LNCAP (cell line): Measurements from ENCODE around the gene INKA2.

ENCODE experiments used
- TF ChIP-seq, protein P1 (sequence below): fragments of 450-650 bp; IDR thresholded peaks from 2 replicates; pipeline ENCODE4 v1.5.1; 2017; ENCODE audit warnings: mild to moderate bottlenecking

Gene INKA2

DNA sequence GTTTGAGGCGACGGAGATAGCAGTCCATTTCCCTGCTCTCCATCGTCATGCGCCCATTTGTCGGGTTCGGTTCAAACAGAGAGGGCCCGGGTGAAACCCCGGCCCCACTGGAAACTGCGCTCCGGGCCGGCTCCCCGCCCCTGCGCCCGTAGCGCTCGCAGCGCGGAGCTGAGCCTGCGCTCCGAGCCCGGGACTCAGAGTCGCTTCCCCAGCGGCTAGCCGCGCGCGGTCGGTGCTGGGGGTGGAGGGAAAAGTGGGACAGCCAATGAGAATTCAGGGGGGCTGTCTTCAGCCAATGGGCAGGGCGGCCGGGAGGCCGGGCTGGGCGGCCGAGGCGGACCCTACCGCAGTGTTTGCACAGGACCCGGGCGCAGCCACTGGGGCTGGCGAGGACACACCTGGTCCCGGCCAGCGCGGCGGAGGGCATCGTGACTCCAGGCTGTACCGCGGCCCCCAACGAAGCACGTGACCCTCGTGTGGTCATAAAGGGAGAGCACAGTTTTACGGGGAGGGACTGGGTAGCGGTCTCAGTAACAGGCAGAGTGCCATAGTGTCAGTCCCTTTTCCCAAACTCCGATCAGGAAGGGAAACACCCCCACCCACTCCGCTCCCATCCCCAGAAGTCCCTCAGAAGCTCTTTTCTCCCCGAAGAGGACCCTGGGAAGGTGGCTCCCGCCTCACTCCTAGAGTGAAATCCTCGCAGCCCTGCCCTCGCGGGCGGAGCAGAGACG, at the start of gene INKA2:
Gene INKA2 (minus strand): TSS at position 202 of the 731 bp plus-strand sequence. CDS start 153 bp downstream, at position 49.
- TF ChIP-seq, protein P1, sequence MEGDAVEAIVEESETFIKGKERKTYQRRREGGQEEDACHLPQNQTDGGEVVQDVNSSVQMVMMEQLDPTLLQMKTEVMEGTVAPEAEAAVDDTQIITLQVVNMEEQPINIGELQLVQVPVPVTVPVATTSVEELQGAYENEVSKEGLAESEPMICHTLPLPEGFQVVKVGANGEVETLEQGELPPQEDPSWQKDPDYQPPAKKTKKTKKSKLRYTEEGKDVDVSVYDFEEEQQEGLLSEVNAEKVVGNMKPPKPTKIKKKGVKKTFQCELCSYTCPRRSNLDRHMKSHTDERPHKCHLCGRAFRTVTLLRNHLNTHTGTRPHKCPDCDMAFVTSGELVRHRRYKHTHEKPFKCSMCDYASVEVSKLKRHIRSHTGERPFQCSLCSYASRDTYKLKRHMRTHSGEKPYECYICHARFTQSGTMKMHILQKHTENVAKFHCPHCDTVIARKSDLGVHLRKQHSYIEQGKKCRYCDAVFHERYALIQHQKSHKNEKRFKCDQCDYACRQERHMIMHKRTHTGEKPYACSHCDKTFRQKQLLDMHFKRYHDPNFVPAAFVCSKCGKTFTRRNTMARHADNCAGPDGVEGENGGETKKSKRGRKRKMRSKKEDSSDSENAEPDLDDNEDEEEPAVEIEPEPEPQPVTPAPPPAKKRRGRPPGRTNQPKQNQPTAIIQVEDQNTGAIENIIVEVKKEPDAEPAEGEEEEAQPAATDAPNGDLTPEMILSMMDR, result no peak

- TF ChIP-seq, protein P1, result no peak
Observed at GRCh38 chr1:111786669-111787207, 47.5 kb upstream of the INKA2 start.

- TF ChIP-seq, protein P1, result no peak
Observed at GRCh38 chr1:111784273-111784901, 45.2 kb upstream of the INKA2 start.

DNA sequence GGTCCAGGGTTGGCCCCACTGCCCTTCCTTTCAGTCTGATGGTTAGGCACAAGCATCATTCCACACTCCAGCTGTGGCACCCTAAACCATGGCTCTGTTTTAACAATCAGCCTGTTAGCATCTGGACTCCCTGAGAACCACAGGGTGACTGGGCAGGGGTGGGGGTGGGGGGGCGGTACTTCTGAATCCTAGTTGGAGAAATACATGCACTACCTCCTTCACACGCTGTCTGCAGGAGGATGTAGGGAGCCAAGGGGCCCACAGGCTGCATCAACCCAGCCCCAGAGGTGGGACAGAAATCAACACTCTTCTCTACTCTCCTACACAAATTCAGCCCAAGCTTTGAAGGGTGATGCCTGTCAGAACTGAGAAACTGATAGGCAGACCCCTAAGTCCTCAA, 40.4 kb upstream of the INKA2 start:
- TF ChIP-seq, protein P1, result no peak

- TF ChIP-seq, protein P1, result no peak
Observed at GRCh38 chr1:111778541-111779051, 39.4 kb upstream of the INKA2 start.

DNA sequence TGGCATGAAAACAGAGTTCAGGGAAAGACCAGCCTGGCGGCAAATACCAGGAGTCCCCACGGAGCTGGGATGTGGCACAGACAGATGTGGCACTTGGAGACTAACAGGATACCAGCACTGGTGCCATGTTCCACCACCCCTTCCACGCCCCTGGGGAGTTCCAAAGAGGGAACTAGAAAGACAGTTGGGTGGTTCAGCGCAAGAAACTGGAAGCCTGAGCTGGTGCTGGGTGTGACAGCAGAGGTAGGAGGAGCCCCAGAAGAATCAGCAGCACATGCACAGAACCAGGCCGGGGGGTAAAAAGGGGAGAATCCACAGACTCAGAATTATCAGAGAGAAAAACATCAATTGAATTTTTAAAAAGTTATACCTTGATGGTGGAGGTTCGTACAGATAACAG, 38.9 kb upstream of the INKA2 start:
- TF ChIP-seq, protein P1, result no peak

DNA sequence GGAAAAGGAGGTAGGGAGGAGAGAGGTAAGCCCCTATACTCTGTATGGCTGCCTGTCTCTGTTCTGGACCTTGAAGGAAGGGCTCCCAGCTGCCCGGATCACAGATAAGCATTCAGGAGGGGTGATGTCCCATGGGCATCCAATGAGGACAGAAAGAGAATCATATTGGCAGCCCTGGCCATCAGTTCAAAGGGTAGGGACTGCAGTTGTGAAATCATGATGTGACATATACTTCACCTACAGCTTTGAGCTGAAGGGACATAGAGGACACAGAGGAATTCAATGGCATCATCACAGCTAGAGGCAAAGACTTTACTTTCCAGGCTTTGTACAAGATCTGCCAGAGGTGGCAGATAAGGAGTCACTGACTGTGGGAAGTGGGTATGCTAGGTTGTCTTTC, 38.1 kb upstream of the INKA2 start:
- TF ChIP-seq, protein P1, result no peak
